HepG2 (cell line): ENCODE results near the gene ANP32B. TPM values are rescaled to one million over a fixed set of nuclear protein-coding genes. Genes with fewer than 3 reads are reported as not detected.

ENCODE experiments used
- ATAC-seq: fragments of 200-7000 bp; cut with Tn5 transposase; 3 replicates; pipeline ENCODE4 v1.9.1; 2020; ENCODE audit warnings: mild to moderate bottlenecking, moderate library complexity
- BruUV-seq: library from RNA; stranded (reverse); fragments of 400-500 nt; replicated peaks from 2 replicates; lab custom pipeline; 2021; lab: Mats Ljungman, UMichigan
- CTCF ChIA-PET: fragments of 300-600 bp; formaldehyde crosslinking; extraction: SDS; loops from one replicate; lab custom pipeline; 2021; ENCODE audit warnings: low total read pairs, inconsistent platforms, low intra/inter-chr PET ratio; lab: Yijun Ruan, JAX
- POLR2A ChIA-PET: fragments of 350-600 bp; sonication (Branson Sonifier 250); formaldehyde crosslinking; loops from one replicate; lab custom pipeline; 2020; ENCODE audit warnings: antibody characterized with exemption, inconsistent platforms; lab: Yijun Ruan, JAX
- DNase-seq: peaks from one replicate; pipeline ENCODE4 v3.0.0-alpha.2; 2015; ENCODE audit warnings: low spot score
- FAIRE-seq: peaks from 3 replicates; lab custom pipeline; 2011; peaks lifted over from hg19 to GRCh38; lab: Jason Lieb, UNC
- H2AFZ ChIP-seq: one replicate; pipeline ENCODE4 v1.6.1; 2011; ENCODE audit warnings: low read length, inconsistent platforms
- H3K27ac ChIP-seq: fragments of 300-600 bp; 3 replicates; pipeline ENCODE4 v1.8.0; 2011; ENCODE audit warnings: mixed run types, mild to moderate bottlenecking, mixed read lengths, low read length, inconsistent platforms; ENCODE audit not compliant: insufficient read depth; ENCODE audit errors: extremely low read length
- H3K27me3 ChIP-seq, 2 experiments: fragments of 200-600 bp in 1 of 2; 2 replicates in 1 of 2; 3 replicates in 1 of 2; pipeline versions ENCODE4 v1.6.0 to v1.8.0; 2011; ENCODE audit warnings: low read length in 2 of 2, mild to moderate bottlenecking in 2 of 2, moderate library complexity in 2 of 2, inconsistent platforms in 1 of 2; ENCODE audit not compliant: insufficient read depth in 2 of 2, control insufficient read depth in 1 of 2
- H3K36me3 ChIP-seq, 2 experiments: fragments of 200-600 bp in 1 of 2; replicated peaks in 1 of 2; 2 replicates in 1 of 2; 3 replicates in 1 of 2; pipeline versions ENCODE4 v1.5.1 to v1.8.0; 2011; ENCODE audit warnings: low read length in 2 of 2, inconsistent platforms in 1 of 2; ENCODE audit not compliant: insufficient read depth in 2 of 2, control insufficient read depth in 1 of 2
- H3K4me1 ChIP-seq: 2 replicates; pipeline ENCODE4 v1.5.1; 2012; ENCODE audit warnings: low read length, inconsistent platforms; ENCODE audit not compliant: insufficient read depth
- H3K4me2 ChIP-seq: 2 replicates; pipeline ENCODE4 v1.6.0; 2011; ENCODE audit warnings: low read depth, low read length, inconsistent platforms
- H3K4me3 ChIP-seq, 3 experiments: fragments of 200-600 bp in 1 of 3; sonication (generic), shearing (Covaris generic) in 1 of 3; replicated peaks in 1 of 3; 2 replicates each; pipeline ENCODE4 v1.5.1; 2011 to 2016; ENCODE audit warnings: low read length in 3 of 3, inconsistent platforms in 2 of 3, low read depth in 2 of 3, mild to moderate bottlenecking in 2 of 3, control low read depth in 1 of 3, mixed read lengths in 1 of 3; ENCODE audit not compliant: insufficient read depth in 1 of 3
- H3K79me2 ChIP-seq: one replicate; pipeline ENCODE4 v1.6.1; 2011; ENCODE audit warnings: low read length, inconsistent platforms; ENCODE audit not compliant: insufficient read depth
- H3K9ac ChIP-seq: 2 replicates; pipeline ENCODE4 v1.6.0; 2011; ENCODE audit warnings: mild to moderate bottlenecking, low read depth, low read length, inconsistent platforms; ENCODE audit not compliant: insufficient read depth
- H3K9me3 ChIP-seq: 2 replicates; pipeline ENCODE4 v1.5.1; 2012; ENCODE audit warnings: mild to moderate bottlenecking, low read length
- H4K20me1 ChIP-seq: 2 replicates; pipeline ENCODE4 v1.6.0; 2011; ENCODE audit warnings: inconsistent platforms, mild to moderate bottlenecking, low read length, moderate library complexity; ENCODE audit not compliant: insufficient read depth
- AHR ChIP-seq: IDR thresholded peaks from 2 replicates; pipeline ENCODE4 v1.6.1; 2018; ENCODE audit warnings: missing genetic modification reagents, missing compliant biosample characterization
- ZNF121 ChIP-seq: sonication (generic); formaldehyde crosslinking; IDR thresholded peaks from 2 replicates; pipeline ENCODE4 v1.5.0; 2020; ENCODE audit warnings: mild to moderate bottlenecking, missing genetic modification reagents
- ZNF362 ChIP-seq: sonication (generic); formaldehyde crosslinking; IDR thresholded peaks from 2 replicates; pipeline ENCODE4 v1.4.0; 2020; ENCODE audit warnings: missing genetic modification reagents, mild to moderate bottlenecking, borderline replicate concordance
- ZNF770 ChIP-seq: sonication (generic); formaldehyde crosslinking; IDR thresholded peaks from 2 replicates; pipeline ENCODE4 v1.5.0; 2020; ENCODE audit warnings: mild to moderate bottlenecking, missing genetic modification reagents
- WGBS: methylation state at CpG from one replicate; pipeline ENCODE4 v1.1.6; 2017; ENCODE audit warnings: low lambda C conversion rate; 5-methylcytosine and 5-hydroxymethylcytosine counted together
- in situ Hi-C: cut with HindIII; loops from 2 replicates; pipeline ENCODE4 v1.10.0; 2017; ENCODE audit warnings: low pct_unique_long_range_greater_than_20kb; ENCODE audit not compliant: extremely low pct_ligation_motif_present
- intact Hi-C: fragments of 100-400 bp; cut with micrococcal nuclease; formaldehyde crosslinking; loops from one replicate; pipeline ENCODE4 v1.10.0; 2022; ENCODE audit not compliant: unreplicated experiment
- polyA plus RNA-seq, 8 experiments: library from polyadenylated mRNA; depleted of rRNA in 3 of 8; stranded (reverse) in 7 of 8; unstranded in 1 of 8; fragments of >200 nt; fragmentation: Illumina TruSeq in 4 of 8; extraction: Trizol in 4 of 8; gene quantifications; 2 replicates each; pipeline versions ENCODE4 v1.2.1 to v1.2.3, GENCODE V29; 2011 to 2016; ENCODE audit warnings: low read depth in 4 of 8, missing spikeins in 1 of 8, mixed read lengths in 1 of 8; ENCODE audit not compliant: insufficient read depth in 1 of 8
- total RNA-seq, 5 experiments: library from RNA; depleted of rRNA; stranded (reverse); fragments of >200 nt; fragmentation: Illumina TruSeq; extraction: Trizol; gene quantifications; 2 replicates each; pipeline ENCODE4 v1.2.3, GENCODE V29; 2016; ENCODE audit warnings: low read depth in 1 of 5

ANP32B gene
- total and polyA plus RNA-seq, 2 of the 13 experiments (the other 11 are each of a cell fraction or from before 2014, with no cell fraction given): 22.1 to 37.5 TPM

GRCh38 chr9:98038958-98039357 is 55.8 kb downstream of the ANP32B start:
- no peaks in the 10 kb centered on the region for H3K36me3 ChIP-seq
- TF ChIP-seq ZNF362 (CRISPR knock-in tag): peak; percentile 22; the same call in 1 of the 2 replicates
- peak; percentile 75 for TF ChIP-seq ZNF770 (CRISPR knock-in tag)
- no peak for TF ChIP-seq AHR (CRISPR knock-in tag)
- TF ChIP-seq ZNF121 (CRISPR knock-in tag): no peak
- intact Hi-C loops: no loop called here
- peaks cover 0 to 19% of the 10 kb centered on the region in 2 experiments; a peak in 3 of 5 replicates for H3K27me3 ChIP-seq
- no peak overlapping the region for H3K9ac ChIP-seq
- H2AFZ ChIP-seq: no peak overlapping the region
- H3K4me2 ChIP-seq: peak overlapping the region; percentile 51
- FAIRE-seq (no peak), ATAC-seq (peak; percentile 28), DNase-seq (no peak)
- WGBS: 28% methylated on average over 8 of the region's 8 CpGs
- no peak overlapping the region for H3K4me3 ChIP-seq
- H4K20me1 ChIP-seq: no peaks in the 10 kb centered on the region
- H3K9me3 ChIP-seq: no peaks in the 10 kb centered on the region
- peaks cover 30% of the 10 kb centered on the region for H3K4me1 ChIP-seq
- ChIA-PET CTCF (no interaction called here), POLR2A (interaction anchor here (2.2 kb wide), 1 partner anchor 17 kb away, joined by 10 read pairs; the partner anchor contains the start of gene NANS)
- no TSS peak for BruUV-seq
- no peaks in the 10 kb centered on the region for H3K79me2 ChIP-seq
- in situ Hi-C loops: loop anchor here (10.0 kb wide), 1 partner anchor 114 kb away; the partner anchor contains the start of gene TRMO
- H3K27ac ChIP-seq: no peak overlapping the region
